HG02588 (cell line): ENCODE results near the gene DAB2.
"Not testable (repeated sequence)": the region's sequence is repeated elsewhere in the genome, so short reads cannot be mapped to it uniquely, and the experiment has no call there.

Experiments
- ATAC-seq: cut with Tn5 transposase; IDR thresholded peaks from one replicate; pipeline ENCODE4 v1.9.1; 2021; ENCODE audit warnings: mild to moderate bottlenecking, moderate library complexity; ENCODE audit not compliant: unreplicated experiment

Gene DAB2

DNA sequence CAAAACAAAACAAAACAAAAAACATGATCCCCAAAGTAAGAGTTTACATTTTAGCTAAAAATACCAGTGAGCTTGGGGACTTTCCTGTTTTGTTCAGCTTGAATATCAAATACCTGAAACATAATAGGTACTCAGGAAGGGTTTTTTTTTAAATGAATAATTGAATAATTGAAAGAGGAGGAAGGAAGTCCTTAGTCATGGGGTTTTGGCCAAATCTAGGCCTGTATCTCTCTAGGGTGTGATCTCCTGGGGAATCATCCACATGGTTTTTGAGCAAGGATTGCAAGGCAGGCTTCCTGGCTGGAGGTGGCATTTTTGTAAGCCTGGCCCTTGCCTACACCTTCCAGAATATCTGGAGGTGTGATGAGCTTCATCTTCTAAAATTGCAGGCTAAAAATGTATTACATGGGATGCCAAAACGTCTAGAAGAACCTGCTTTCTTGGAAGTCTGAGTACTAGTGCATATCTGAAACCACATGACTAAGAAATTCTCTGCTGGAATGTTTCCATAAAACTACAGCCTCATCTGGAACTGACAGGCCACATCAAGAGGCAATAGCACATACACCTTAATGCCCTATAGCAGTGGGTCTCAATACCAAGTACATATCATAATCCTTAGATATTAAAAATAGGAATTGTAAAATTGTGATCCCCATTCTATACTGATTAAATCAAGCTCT is 70.9 kb downstream of the DAB2 start:
- ATAC-seq, result no peak

- ATAC-seq, result no peak
These were observed 71.8 kb downstream of the DAB2 start for GRCh38 chr5:39352951-39353350.

GRCh38 chr5:39352170-39352569 is 72.6 kb downstream of the DAB2 start:
- ATAC-seq, result no peak

GRCh38 chr5:39349484-39349883 is 75.3 kb downstream of the DAB2 start:
- ATAC-seq, result no peak

DNA sequence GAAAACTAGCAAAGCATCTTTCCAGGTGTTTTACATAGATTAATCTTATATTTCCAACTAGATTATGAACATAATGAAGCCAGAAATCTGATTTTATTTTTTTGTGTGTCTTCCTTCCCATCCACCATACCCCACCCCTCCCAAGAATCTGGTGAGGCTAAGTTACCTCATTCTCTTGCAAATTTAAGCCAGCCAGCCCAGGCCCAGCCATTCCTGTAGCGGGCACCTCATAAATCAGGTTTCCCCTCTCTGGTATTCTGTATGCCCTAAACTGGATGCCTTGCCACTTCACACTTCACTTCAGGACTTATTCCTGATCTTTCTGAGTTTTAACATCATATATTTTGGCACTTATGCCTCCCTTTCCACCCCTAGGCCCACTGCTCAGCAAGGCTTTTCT is 82.3 kb downstream of the DAB2 start:
- no peak for ATAC-seq

GRCh38 chr5:39341896-39342295 is 82.9 kb downstream of the DAB2 start:
- ATAC-seq, result no peak

DNA sequence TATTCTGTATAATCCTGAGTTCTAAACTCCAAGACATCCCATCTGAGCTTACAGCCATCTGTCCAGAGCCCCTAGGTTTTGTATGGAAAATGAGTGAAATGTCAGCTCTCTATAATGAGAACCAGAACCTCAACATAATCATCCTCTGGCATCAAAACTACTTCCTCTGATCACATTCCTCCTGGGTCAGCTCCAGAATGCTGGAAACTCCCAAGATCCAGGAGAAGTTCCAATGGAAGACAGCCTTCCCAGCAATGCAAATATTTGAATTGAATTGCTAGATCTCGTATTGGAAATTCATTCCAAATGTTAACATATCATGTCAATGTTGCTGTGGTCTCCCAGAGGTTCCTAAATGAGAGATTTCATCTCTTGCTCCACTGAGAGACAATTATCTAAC is 84.3 kb downstream of the DAB2 start:
- no peak for ATAC-seq

- ATAC-seq, result no peak
These were observed 87.4 kb downstream of the DAB2 start for GRCh38 chr5:39337252-39337915.

DNA sequence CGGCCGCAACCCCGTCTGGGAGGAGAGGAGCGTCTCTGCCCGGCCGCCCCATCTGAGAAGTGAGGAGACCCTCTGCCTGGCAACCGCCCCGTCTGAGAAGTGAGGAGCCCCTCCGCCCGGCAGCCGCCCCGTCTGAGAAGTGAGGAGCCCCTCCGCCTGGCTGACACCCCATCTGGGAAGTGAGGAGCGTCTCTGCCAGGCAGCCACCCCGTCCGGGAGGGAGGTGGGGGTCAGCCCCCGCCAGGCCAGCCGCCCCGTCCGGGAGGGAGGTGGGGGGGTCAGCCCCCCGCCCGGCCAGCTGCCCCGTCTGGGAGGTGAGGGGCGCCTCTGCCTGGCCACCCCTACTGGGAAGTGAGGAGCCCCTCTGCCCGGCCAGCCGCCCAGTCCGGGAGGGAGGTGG is 90.5 kb downstream of the DAB2 start:
- not testable (repeated sequence) for ATAC-seq

DNA sequence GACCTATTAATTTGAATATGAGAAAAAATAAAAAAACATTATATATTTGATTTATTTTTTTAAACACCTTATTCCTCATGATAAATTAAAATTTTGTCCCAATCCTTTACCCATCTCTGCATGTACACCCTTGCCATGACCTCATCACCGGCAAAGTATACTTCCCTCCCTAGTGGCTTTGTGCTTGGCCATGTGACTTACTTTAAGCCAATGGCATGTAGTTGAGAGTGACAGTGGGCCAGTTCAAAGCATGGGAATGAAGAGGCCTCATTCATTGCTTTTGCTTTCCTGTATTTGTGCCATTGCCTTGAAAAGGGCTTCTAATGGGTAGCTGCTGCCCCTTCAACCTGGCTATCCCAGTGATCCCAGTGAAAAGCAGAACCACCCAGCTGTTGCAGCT is 91.7 kb downstream of the DAB2 start:
- ATAC-seq, result no peak

GRCh38 chr5:39331861-39332381 is 92.9 kb downstream of the DAB2 start:
- ATAC-seq, result no peak

GRCh38 chr5:39328731-39329130 is 96.0 kb downstream of the DAB2 start:
- no peak for ATAC-seq

DNA sequence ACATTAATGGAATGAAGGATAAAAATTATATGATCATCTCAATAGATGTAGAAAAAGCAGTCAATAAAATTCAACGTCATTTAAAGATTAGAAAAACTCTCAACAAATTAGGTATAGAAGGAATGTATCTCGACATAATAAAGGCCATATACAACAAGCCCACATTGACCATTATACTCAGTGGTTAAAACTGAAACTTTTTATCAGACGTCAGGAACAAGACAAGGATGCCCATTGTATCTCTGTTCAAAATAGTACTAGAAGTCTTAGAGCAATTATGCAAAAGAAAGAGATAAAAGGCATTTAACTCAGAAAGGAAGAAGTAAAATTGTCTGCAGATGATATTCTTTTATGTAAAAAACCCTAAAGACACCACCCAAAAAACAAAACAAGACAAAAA is 101.2 kb downstream of the DAB2 start:
- no peak for ATAC-seq
